HFFc6 (cell line): ENCODE data around the gene CFAP221. TPM values are rescaled to one million over a fixed set of nuclear protein-coding genes. Genes with fewer than 3 reads are reported as not detected.
A peak's percentile ranks its signal among the peaks of the same experiment; 100 is the strongest.

ENCODE experiments used
- DNase-seq: peaks from one replicate; pipeline ENCODE4 v3.0.0-alpha.2; 2018
- H3K27ac Mint-ChIP-seq: 2 replicates; pipeline ENCODE4 v1.8.0; 2020; ENCODE audit warnings: mild to moderate bottlenecking, mixed read lengths
- H3K27me3 Mint-ChIP-seq: 2 replicates; pipeline ENCODE4 v1.8.0; 2021; ENCODE audit warnings: mild to moderate bottlenecking, moderate library complexity, mixed read lengths; ENCODE audit not compliant: insufficient read depth
- H3K36me3 Mint-ChIP-seq: 2 replicates; pipeline ENCODE4 v1.8.0; 2021; ENCODE audit warnings: low read depth, mixed read lengths
- H3K4me1 Mint-ChIP-seq: 2 replicates; pipeline ENCODE4 v1.8.0; 2020; ENCODE audit warnings: low read depth, mixed read lengths
- H3K4me3 Mint-ChIP-seq: 2 replicates; pipeline ENCODE4 v1.8.0; 2020; ENCODE audit warnings: mild to moderate bottlenecking, moderate library complexity, mixed read lengths
- H3K9me3 Mint-ChIP-seq: 2 replicates; pipeline ENCODE4 v1.8.0; 2020; ENCODE audit warnings: mild to moderate bottlenecking, mixed read lengths
- total RNA-seq, 6 experiments: library from RNA; stranded (reverse); fragmentation: NEBNext Ultra II Directional; extraction: Animal tissue kit (Norgen Biotek cat#: 25700); gene quantifications; 2 replicates in 1 of 6; 3 replicates in 5 of 6; pipeline ENCODE4 v1.2.3, GENCODE V29; 2021
- TF ChIP-seq, protein P1 (sequence below): fragments of 200-600 bp; sonication (generic); IDR thresholded peaks from 2 replicates; pipeline ENCODE4 v1.5.0; 2021; ENCODE audit warnings: antibody characterized with exemption, mild to moderate bottlenecking

Gene CFAP221
- total RNA-seq, 6 experiments from 2014 or later, result not detected

DNA sequence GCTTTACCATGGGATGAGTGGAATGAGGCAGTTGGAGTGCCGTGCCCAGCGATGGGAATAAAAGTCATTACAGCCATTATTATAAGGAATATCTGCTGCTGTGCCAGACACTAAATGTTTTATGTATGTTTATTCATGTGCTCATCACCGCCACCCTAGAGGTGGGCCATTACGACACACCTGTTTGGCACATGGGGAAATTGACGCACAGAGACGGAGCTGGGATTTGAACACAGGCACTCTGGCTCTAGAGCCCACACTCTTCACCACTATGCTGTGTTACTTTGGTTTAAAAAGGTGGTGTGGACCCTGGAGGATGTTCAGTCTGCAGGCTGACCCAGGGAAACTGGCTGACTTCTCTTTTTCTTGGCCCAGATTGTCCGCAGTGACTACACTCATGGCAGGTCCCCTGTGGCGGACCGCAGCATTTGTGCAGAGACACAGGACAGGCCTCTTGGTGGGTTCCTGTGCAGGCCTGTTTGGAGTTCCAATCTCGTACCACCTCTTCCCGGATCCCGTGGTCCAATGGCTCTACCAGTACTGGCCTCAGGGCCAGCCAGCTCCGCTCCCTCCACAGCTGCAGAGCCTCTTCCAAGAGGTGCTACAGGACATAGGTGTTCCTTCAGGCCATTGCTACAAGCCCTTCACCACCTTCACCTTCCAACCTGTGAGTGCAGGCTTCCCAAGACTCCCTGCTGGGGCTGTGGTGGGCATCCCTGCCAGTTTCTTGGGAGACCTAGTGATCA lies 136.4 kb downstream of the CFAP221 start:
- H3K9me3 Mint-ChIP-seq, result no peaks in the 10 kb centered on the region
- peaks cover 27% of the 10 kb centered on the region for H3K4me1 Mint-ChIP-seq
- H3K4me3 Mint-ChIP-seq, result peak overlapping the region; percentile 54
- H3K36me3 Mint-ChIP-seq, result peaks cover 17% of the 10 kb centered on the region
- TF ChIP-seq, protein P1, sequence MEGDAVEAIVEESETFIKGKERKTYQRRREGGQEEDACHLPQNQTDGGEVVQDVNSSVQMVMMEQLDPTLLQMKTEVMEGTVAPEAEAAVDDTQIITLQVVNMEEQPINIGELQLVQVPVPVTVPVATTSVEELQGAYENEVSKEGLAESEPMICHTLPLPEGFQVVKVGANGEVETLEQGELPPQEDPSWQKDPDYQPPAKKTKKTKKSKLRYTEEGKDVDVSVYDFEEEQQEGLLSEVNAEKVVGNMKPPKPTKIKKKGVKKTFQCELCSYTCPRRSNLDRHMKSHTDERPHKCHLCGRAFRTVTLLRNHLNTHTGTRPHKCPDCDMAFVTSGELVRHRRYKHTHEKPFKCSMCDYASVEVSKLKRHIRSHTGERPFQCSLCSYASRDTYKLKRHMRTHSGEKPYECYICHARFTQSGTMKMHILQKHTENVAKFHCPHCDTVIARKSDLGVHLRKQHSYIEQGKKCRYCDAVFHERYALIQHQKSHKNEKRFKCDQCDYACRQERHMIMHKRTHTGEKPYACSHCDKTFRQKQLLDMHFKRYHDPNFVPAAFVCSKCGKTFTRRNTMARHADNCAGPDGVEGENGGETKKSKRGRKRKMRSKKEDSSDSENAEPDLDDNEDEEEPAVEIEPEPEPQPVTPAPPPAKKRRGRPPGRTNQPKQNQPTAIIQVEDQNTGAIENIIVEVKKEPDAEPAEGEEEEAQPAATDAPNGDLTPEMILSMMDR, result no peak
- DNase-seq, result no peak
- peaks cover 5% of the 10 kb centered on the region for H3K27me3 Mint-ChIP-seq
- H3K27ac Mint-ChIP-seq, result no peak overlapping the region

DNA sequence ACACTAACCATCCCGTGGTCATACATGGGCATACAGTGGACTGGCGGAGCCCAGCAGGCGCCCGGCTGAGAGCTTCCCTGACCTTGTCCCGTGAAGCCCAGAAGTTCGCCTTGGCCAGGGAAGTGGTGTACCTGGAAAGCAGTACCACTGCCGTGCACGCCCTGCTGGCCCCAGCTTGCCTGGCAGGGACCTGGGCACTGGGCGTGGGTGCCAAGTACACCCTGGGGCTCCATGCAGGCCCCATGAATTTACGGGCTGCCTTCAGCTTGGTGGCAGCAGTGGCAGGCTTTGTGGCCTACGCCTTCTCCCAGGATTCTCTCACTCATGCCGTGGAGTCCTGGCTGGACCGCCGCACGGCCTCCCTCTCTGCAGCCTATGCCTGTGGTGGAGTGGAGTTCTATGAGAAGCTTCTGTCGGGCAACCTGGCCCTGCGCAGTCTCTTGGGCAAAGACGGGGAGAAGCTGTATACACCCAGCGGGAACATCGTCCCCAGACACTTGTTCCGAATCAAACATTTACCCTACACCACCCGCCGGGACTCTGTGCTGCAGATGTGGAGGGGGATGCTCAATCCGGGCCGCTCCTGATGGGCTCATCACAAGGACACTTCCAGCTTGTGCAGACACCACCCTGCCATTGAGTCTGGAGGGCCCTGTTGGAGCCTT lies 137.1 kb downstream of the CFAP221 start:
- no peak overlapping the region for H3K27ac Mint-ChIP-seq
- peaks cover 27% of the 10 kb centered on the region for H3K4me1 Mint-ChIP-seq
- H3K9me3 Mint-ChIP-seq, result no peaks in the 10 kb centered on the region
- no peak overlapping the region; the same call in 1 of the 2 replicates for H3K4me3 Mint-ChIP-seq
- peaks cover 17% of the 10 kb centered on the region for H3K36me3 Mint-ChIP-seq
- TF ChIP-seq, protein P1, result no peak
- no peak for DNase-seq
- H3K27me3 Mint-ChIP-seq, result peaks cover 5% of the 10 kb centered on the region

DNA sequence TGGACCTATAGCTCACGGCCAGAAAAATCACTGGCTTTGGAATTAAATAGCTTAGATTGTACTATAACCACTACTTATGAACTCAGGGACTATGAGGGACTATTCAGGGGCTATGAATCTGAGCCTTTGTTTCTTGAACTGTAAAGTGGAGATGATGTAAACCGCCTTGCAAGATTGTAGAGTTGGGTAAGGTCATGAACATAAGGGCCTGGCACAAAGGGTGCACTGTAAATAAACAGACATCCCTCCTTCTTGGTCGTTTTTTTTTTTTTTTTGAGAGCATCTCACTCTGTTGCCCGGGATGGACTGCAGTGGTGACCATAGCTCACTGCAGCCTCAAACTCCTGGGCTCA lies 137.6 kb downstream of the CFAP221 start:
- H3K9me3 Mint-ChIP-seq, result no peaks in the 10 kb centered on the region
- peaks cover 17% of the 10 kb centered on the region for H3K36me3 Mint-ChIP-seq
- H3K27me3 Mint-ChIP-seq, result peaks cover 5% of the 10 kb centered on the region

DNA sequence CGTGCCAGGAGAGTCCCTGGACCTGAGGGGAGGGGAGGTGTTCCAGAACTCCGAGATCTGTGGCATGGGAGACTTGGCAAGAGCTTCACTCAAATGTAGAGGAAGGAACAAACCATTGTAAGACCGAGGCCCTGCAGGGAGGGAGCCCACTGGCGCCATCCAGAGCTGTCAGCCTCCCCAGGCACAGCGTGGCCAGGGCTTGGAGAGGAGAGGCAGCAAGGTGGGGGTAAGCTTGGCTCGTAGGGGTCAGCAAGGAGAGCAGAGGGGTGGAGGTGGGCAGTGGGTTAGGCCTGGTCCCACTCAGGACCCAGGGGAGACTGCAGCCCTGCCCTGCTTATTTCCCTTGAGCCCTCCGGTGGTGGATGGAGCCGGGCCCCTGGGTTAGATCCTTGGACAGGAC lies 138.3 kb downstream of the CFAP221 start:
- peaks cover 27% of the 10 kb centered on the region for H3K4me1 Mint-ChIP-seq
- no peaks in the 10 kb centered on the region for H3K9me3 Mint-ChIP-seq
- TF ChIP-seq, protein P1, result no peak
- peaks cover 17% of the 10 kb centered on the region for H3K36me3 Mint-ChIP-seq
- no peak overlapping the region for H3K27ac Mint-ChIP-seq
- peaks cover 1% of the 10 kb centered on the region for H3K27me3 Mint-ChIP-seq
- no peak for DNase-seq
- H3K4me3 Mint-ChIP-seq, result no peak overlapping the region

More for the DNA sequence above, 137.6 kb downstream of the CFAP221 start:
- Mint-ChIP-seq H3K4me1 (peaks cover 27% of the 10 kb centered on the region), H3K4me3 (no peak overlapping the region), H3K27ac (no peak overlapping the region)
- TF ChIP-seq, protein P1, result no peak
- no peak for DNase-seq

DNA sequence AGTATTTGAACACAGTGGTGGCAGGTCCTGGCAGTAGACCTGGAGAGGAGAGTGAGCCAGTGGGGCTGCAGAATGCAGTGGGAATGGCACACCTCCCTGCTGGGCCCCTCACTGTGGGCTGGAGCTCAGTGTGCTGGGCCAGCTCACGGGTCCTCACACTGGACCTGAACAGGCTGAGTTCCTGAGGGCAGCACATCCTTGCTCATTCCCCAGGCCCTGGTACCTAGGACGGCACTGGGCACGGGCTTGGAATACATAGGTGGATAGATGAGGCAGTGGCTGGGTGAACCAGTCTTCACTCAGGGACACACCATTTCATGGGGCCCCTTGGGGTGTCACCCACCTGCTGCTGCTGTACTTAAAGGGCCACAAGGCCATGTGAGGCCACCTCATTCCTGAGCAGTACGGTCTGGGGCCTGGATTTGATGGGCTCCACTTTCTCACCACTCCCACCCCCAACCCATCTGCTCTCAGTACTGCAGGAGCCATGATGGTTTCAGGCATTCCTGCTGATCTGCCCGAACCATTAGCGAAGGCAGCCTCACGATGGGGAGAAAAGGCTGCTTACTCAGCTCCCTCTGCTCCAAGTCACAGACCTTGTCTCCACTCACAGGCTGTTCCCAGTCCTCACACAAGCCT lies 138.9 kb downstream of the CFAP221 start:
- Mint-ChIP-seq H3K36me3 (peaks cover 17% of the 10 kb centered on the region), H3K4me3 (no peak overlapping the region), H3K4me1 (peaks cover 24% of the 10 kb centered on the region), H3K27me3 (no peaks in the 10 kb centered on the region; the same call in none of the 2 replicates), H3K27ac (no peak overlapping the region), H3K9me3 (no peaks in the 10 kb centered on the region)
- TF ChIP-seq, protein P1, result no peak
- DNase-seq, result no peak
